Small intestine (tissue), 7 donors: ENCODE results near the gene SIK3. TPM values are rescaled to one million over a fixed set of nuclear protein-coding genes. Genes with fewer than 3 reads are reported as not detected.

Experiments
- DNase-seq, 2 donors: peaks; one replicate each; pipeline versions ENCODE4 v3.0.0 to v3.0.0-alpha.2; 2013
- FAIRE-seq: peaks from 2 replicates; lab custom pipeline; 2012; peaks lifted over from hg19 to GRCh38; lab: Jason Lieb, UNC
- H3K27ac ChIP-seq, 3 donors: one replicate each; pipeline ENCODE4 v1.5.1; 2013; ENCODE audit warnings: low read length in 2 of 3, mild to moderate bottlenecking in 2 of 3, control low read depth in 1 of 3, inconsistent platforms in 1 of 3, low read depth in 1 of 3, moderate library complexity in 1 of 3
- H3K27me3 ChIP-seq, 3 donors: one replicate each; pipeline ENCODE4 v1.6.1; 2013; ENCODE audit warnings: low read length in 3 of 3, inconsistent platforms in 1 of 3; ENCODE audit not compliant: control insufficient read depth in 3 of 3, insufficient read depth in 3 of 3
- H3K36me3 ChIP-seq, 3 donors: one replicate each; pipeline ENCODE4 v1.6.1; 2013; ENCODE audit warnings: low read length in 3 of 3, inconsistent platforms in 1 of 3, low read depth in 1 of 3, mild to moderate bottlenecking in 1 of 3, moderate library complexity in 1 of 3; ENCODE audit not compliant: control insufficient read depth in 3 of 3, insufficient read depth in 2 of 3
- H3K4me1 ChIP-seq, 3 donors: one replicate each; pipeline ENCODE4 v1.6.1; 2013; ENCODE audit warnings: low read length in 2 of 3, inconsistent platforms in 1 of 3, low read depth in 1 of 3, mild to moderate bottlenecking in 1 of 3, moderate library complexity in 1 of 3; ENCODE audit not compliant: control insufficient read depth in 3 of 3, insufficient read depth in 2 of 3
- H3K4me3 ChIP-seq, 3 donors: one replicate each; pipeline ENCODE4 v1.5.1; 2013; ENCODE audit warnings: low read length in 3 of 3, control low read depth in 1 of 3, inconsistent platforms in 1 of 3, low read depth in 1 of 3, mild to moderate bottlenecking in 1 of 3, moderate library complexity in 1 of 3
- H3K9me3 ChIP-seq, 2 donors: one replicate each; pipeline ENCODE4 v1.6.1; 2013; ENCODE audit warnings: low read depth in 1 of 2, low read length in 1 of 2; ENCODE audit not compliant: control insufficient read depth in 2 of 2, insufficient read depth in 1 of 2
- WGBS, 3 donors: extraction: QIAGEN DNeasy Blood & Tissue Kit; methylation state at CpG; one replicate each; pipeline ENCODE4 v1.1.7; 2013; 5-methylcytosine and 5-hydroxymethylcytosine counted together
- polyA plus RNA-seq, 4 donors: library from polyadenylated mRNA; stranded (reverse) in 3 of 4; unstranded in 1 of 4; fragments of 200-250 nt in 3 of 4; fragments of 120-200 nt in 1 of 4; gene quantifications; one replicate each; pipeline versions ENCODE4 v1.2.1 to v1.2.3, GENCODE V29; 2013
- donor health status: healthy with polysubstance abuse.
- donor health status: control.
- donor health status: control.
- donor health status: Bipolar disorder and iron deficiency.
- donor health status: healthy.

SIK3 gene
- polyA plus RNA-seq, 4 donors: 4.9 to 35.3 (median 9.0) TPM

- Histone ChIP-seq H3K4me1 (peaks cover 0 to 3% (median 0%) of the 10 kb centered on the region in 3 donors), H3K27ac (no peak overlapping the region), H3K9me3 (no peaks in the 10 kb centered on the region), H3K36me3 (peaks cover 0 to 10% (median 2%) of the 10 kb centered on the region in 3 donors), H3K27me3 (no peaks in the 10 kb centered on the region), H3K4me3 (no peak overlapping the region)
- WGBS, 3 donors: 78 to 92% (median 84%) methylated on average over 14 of the region's 14 CpGs
- FAIRE-seq (no peak), DNase-seq (no peak)
Measured at GRCh38 chr11:117010808-117011540, 87.3 kb downstream of the SIK3 start.

GRCh38 chr11:117009905-117010605 is 88.2 kb downstream of the SIK3 start:
- DNase-seq (no peak), FAIRE-seq (no peak)
- peaks cover 0 to 10% (median 2%) of the 10 kb centered on the region in 3 donors for H3K36me3 ChIP-seq
- no peak overlapping the region for H3K4me3 ChIP-seq
- H3K4me1 ChIP-seq: peaks cover 0 to 3% (median 0%) of the 10 kb centered on the region in 3 donors
- no peaks in the 10 kb centered on the region for H3K9me3 ChIP-seq
- no peaks in the 10 kb centered on the region for H3K27me3 ChIP-seq
- WGBS, 3 donors: 63 to 90% (median 86%) methylated on average over 3 of the region's 3 CpGs
- H3K27ac ChIP-seq: no peak overlapping the region

- Histone ChIP-seq H3K36me3 (peaks cover 0 to 7% (median 2%) of the 10 kb centered on the region in 3 donors), H3K9me3 (no peaks in the 10 kb centered on the region), H3K27ac (no peak overlapping the region), H3K27me3 (no peaks in the 10 kb centered on the region), H3K4me3 (no peak overlapping the region), H3K4me1 (peaks cover 0 to 3% (median 0%) of the 10 kb centered on the region in 3 donors)
- FAIRE-seq (no peak), DNase-seq (no peak)
- WGBS, 3 donors: 81 to 89% (median 85%) methylated on average over 1 of the region's 1 CpG
Measured at GRCh38 chr11:117005758-117006157, 92.5 kb downstream of the SIK3 start.

- no peaks in the 10 kb centered on the region for H3K36me3 ChIP-seq
- no peaks in the 10 kb centered on the region for H3K9me3 ChIP-seq
- FAIRE-seq (no peak), DNase-seq (no peak)
- H3K27me3 ChIP-seq: no peaks in the 10 kb centered on the region
- no peak overlapping the region for H3K27ac ChIP-seq
- H3K4me1 ChIP-seq: peaks cover 0 to 3% (median 0%) of the 10 kb centered on the region in 3 donors
- WGBS, 3 donors: 71 to 80% (median 80%) methylated on average over 6 of the region's 6 CpGs
- H3K4me3 ChIP-seq: no peak overlapping the region
Measured at GRCh38 chr11:117002639-117003299, 95.5 kb downstream of the SIK3 start.

- DNase-seq (no peak), FAIRE-seq (no peak)
- Histone ChIP-seq H3K4me3 (no peak overlapping the region), H3K27me3 (no peaks in the 10 kb centered on the region), H3K4me1 (no peaks in the 10 kb centered on the region), H3K27ac (no peak overlapping the region), H3K9me3 (no peaks in the 10 kb centered on the region), H3K36me3 (peaks cover 0 to 3% (median 0%) of the 10 kb centered on the region in 3 donors)
- WGBS, 3 donors: 17 to 38% (median 35%) methylated on average over 1 of the region's 1 CpG
Measured at GRCh38 chr11:117000014-117000737, 98.1 kb downstream of the SIK3 start.

GRCh38 chr11:116997071-116997470 is 101.2 kb downstream of the SIK3 start:
- DNase-seq (no peak), FAIRE-seq (no peak)
- Histone ChIP-seq H3K36me3 (peaks cover 0 to 3% (median 0%) of the 10 kb centered on the region in 3 donors), H3K27ac (no peak overlapping the region), H3K27me3 (no peaks in the 10 kb centered on the region), H3K4me1 (no peaks in the 10 kb centered on the region), H3K4me3 (no peak overlapping the region), H3K9me3 (no peaks in the 10 kb centered on the region)
- 94 to 95% (median 95%) methylated on average over 2 of the region's 2 CpGs for WGBS, 3 donors

GRCh38 chr11:116994195-116994594 is 104.0 kb downstream of the SIK3 start:
- H3K4me3 ChIP-seq: no peak overlapping the region
- 28 to 62% (median 47%) methylated on average over 3 of the region's 3 CpGs for WGBS, 3 donors
- H3K4me1 ChIP-seq: peaks cover 0 to 14% (median 8%) of the 10 kb centered on the region in 3 donors
- H3K9me3 ChIP-seq: no peaks in the 10 kb centered on the region
- FAIRE-seq (no peak), DNase-seq (no peak)
- no peak overlapping the region for H3K27ac ChIP-seq
- peaks cover 0 to 3% (median 0%) of the 10 kb centered on the region in 3 donors for H3K36me3 ChIP-seq
- H3K27me3 ChIP-seq: no peaks in the 10 kb centered on the region

- Histone ChIP-seq H3K4me1 (peaks cover 0 to 19% (median 13%) of the 10 kb centered on the region in 3 donors), H3K36me3 (peaks cover 0 to 3% (median 0%) of the 10 kb centered on the region in 3 donors), H3K9me3 (no peaks in the 10 kb centered on the region), H3K27ac (no peak overlapping the region), H3K27me3 (no peaks in the 10 kb centered on the region), H3K4me3 (no peak overlapping the region)
- WGBS, 3 donors: 51 to 81% (median 71%) methylated on average over 6 of the region's 6 CpGs
- no peak for DNase-seq
- FAIRE-seq: no peak
Measured at GRCh38 chr11:116993599-116993998, 104.6 kb downstream of the SIK3 start.
